DMS 273 (cell line): ENCODE results near the gene CCK.

Source experiments
- DNase-seq: peaks from one replicate; lab custom pipeline; 2025; ENCODE audit not compliant: unreplicated experiment; lab: John Stamatoyannopoulos, UW

Gene CCK

DNA sequence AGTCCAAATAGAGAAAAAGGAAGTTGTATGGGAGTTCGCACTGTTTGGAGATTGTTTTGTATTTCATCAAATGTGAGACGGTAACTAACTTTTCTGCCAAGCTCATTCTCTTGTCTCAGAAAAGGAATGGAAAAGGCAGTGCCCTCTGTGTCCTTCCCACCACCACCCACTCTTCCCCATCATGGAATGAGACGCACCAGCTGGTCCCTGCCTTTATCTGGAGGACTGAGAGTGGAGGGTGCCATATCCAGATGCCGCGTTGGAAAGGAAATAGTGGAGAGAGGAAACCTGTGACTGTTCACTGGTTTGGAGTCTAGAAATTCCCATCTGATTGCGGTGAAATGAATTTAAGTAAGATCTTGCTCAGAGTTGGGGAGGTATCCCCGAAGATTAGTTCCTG, 3.7 kb upstream of the CCK start:
- peak; percentile 36 for DNase-seq

DNA sequence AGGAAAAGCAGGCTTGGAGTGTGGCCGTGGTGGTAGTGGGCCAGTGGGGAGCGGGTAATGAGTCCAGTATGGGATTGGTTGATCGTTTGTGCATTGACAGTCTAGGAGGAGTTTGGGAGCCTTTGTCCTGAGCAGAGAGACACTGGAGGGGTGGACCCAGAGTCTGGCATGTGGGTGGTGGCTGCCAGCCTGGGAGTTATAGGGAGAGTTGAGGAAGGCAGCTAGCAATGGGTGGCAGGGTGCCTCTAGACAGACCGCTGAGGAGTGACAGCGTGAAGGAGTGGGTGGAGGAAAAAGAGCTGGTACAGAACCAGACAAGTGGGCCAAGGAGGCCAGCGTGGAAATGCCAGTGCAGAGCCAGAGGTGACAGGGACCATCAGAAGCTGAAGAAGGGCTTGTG, 1.9 kb upstream of the CCK start:
- no peak for DNase-seq

DNA sequence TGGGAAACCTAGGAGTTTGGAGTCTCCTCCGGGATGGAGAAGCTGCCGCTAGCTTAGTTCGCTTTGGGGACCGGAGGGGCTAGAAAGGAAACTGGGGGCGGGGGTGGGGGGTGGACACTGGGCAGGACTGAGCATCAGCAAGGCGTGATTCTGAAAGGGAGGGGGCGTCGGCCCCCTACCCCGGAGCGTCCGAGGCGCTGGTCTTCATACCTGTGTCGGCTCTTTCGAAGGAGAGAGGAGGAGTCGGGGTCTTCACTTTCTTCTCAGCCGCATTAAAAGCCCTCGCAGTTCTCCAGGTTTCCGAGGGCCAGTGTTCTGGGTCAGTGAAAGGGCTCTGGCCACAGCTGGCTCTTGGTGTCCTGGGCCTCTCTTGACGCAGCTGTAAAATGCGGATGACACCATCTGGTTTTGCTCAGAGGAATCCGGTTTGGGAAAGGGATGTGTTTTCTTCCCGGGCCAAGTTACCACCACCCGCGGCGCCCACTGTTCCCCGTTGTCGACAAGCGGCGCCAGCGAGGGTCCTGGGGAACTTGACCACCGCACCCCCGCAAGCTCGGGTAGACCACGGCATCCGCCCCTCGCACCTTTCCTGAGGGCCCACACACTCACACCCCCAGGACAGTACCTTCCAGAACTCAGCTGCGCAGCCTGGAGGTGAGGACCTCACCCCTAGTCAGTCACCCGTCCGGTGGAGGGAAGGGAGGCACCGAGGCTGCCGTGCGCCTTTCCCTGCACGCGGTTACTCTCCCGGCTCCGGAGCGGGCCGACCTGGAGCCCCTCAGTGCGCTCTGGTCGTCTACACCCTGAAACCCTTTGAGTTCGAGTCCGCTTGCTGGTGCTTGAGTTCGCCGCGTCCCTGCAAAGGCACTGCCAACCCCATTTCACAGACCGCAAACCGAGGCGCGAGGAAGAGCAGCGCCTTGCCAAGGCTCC, 660 bp downstream of the CCK start:
- DNase-seq = no peak

DNA sequence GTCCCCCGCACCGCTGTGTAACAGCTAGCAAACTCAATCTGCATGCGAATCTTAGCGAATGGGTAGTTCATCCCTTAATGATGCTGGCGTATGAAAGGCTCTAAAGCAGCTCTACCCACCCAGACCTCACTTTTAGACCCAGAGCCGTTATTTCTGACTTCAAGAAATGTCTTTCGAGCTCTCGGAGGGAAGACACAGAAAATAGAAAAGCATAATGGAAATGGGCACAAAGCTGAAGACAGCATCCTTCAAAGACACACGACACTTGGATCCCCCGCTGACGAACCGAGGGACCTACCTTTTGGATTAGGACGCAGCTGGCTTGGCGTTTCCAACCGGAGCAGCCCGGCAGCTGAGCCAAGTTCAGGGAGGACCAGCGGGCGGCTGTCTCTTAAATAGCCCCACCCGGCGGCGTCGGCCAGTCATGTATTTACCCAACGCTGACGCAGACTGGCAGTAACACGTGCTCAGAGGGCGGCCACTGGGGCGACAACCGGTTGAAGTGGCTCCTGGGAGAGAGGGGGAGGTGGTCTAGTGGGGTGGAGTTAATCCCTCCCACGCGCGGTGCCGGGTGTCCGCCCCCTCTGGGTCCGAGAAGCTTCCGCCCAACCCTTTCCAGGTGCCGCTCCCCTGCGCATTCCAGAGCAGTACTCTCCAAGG, 1.5 kb downstream of the CCK start:
- peak; percentile 72 for DNase-seq

DNA sequence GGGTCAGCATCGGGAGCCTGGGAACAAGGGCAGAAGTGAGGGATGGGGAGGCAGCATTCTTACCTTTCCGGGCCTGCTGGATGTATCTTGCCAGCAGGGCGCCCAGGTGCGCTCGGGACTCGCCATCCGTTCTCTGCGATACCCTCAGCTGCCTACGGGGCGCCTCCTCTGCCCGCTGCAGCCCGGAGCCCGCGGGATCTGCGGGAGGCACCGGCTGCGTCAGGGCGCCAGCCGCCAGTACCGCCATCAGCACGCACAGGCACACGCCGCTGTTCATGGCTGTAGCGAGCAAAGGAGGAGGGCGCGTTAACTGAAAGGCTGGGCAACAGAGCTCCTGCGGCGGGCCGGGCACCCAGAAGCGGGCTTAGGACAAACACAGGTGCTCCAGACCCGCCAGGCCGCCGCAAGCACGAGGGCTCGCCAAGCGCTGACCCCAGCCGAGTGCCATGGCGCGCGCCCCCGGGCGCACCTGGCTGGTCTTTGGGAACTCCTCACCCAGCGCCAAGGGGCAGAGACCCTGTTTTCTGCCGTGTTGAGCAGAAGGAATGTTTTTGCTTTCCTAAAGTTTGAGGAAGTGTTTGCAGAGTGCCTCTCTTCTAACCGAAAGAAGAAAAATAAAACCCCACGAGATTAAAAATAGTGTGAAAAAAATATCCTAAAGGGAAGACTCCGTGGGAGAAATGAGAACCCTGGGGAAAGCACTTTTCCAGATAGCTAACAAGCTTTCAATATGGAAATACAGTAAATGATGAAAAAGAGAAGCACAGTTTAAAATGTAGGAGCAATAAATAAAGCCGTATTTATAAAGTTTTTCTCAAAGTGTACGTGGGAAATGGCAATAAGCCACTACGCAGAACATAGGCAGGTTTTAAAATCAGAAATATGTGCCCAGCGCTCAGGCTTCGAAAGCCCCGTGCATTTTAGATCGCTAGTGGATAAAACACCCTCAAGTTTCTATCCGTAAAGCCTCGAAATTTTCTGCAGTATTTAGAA, 2.3 kb downstream of the CCK start:
- DNase-seq = peak; percentile 53

DNA sequence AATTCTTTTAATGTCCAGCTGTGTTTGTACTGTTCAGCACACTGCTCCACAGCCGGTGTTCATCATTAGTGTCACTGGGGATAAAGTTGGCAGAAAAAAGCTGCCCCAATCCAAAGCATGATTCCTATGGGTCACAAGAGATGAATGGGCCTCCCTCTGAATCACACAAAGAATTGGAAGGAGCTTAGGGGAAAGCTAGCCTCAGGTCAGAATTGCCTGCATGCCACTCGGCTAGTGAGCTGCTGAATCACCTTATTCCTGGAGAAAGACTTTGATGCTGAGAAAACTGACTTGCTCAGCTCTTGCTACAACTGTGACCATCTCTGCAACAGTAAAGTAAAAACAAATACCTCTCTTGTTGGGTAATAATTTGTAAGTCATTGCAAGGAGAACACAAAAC, 3.5 kb downstream of the CCK start:
- no peak for DNase-seq

DNA sequence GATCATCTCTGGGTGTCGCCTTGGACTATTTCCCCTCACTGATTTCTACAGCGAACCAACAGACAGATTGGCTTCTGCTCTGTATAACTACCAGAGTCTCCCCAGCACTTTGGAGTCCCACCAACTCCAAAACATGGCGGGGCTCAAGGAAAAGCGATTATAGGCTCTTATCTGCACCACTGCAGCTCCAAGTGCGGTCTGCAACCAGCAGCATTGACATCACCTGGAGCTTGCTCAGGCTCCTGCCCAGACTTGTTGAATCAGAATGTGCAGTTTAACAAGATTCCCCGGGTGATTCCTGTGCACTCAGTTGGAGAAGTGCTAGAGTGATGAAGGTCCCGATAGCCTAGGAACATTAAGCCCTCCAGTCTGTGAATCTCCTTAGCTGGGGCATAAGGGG, 9.0 kb downstream of the CCK start:
- DNase-seq = no peak

DNA sequence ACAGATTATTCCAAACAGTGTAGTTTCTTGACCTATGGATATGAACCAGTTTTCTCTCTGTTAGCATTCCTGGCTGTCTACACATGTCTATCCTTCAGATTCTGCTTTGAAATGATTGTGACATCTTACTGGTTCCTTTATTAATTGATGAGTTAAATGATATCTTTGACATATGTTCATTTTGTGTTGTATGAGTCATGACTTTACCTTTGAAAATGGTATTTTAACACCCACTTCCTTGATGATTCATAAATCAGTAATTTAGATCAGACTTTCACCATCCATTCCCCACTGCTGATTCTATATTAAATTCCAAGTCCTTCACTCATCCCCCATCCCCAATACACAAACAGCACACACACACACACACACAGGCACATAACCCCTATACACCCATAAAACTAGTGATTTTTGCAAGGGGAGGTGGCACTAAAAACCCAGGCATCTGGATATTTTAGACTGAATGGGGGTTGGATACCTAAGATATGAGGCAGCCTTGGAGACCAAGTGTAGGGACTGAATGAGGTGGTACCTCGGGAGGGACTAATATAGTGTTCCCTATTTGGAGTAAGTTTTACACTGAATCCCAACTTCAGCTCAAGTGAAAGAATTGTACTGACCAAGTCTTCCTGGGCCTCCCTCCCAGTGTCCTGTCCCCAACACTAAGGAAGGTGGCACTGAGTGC, 9.7 kb downstream of the CCK start:
- DNase-seq = no peak

DNA sequence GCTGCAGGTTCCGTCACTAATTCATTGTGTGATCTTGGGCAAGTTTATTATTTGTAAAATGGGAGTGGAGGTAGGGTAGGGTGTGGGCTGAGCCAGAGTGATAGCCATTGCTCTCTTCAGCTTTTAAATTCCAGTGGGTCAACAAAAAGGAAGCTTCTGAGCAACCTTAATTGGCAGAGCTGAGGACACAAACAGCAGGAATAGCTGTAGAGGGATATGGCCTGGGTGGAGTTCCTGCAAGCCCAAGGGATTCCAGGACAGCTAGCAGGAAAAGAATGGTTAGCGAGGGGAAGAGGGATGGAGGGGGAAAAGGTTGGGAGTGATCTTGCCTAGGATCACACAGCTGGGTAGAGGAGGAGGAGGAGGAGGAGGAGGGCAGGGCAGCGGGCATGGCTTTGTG, 11.4 kb downstream of the CCK start:
- no peak for DNase-seq

DNA sequence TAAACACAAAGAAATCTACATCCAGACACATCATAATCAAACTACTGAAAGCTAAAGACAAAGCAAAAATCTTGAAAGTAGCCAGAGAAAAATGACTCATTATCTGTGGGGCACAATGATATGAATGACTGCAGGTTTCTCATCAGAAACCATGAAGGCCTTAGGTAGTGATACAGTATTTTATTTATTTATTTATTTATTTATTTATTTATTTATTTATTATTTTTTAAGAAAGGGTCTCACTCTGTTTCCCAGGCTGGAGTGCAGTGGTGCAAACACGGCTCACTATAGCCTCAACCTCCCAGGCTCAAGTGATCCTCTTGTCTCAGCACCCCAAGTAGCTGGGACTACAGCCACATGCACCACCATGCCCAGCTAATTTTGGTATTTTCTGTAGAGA, 15.2 kb downstream of the CCK start:
- DNase-seq = no peak

DNA sequence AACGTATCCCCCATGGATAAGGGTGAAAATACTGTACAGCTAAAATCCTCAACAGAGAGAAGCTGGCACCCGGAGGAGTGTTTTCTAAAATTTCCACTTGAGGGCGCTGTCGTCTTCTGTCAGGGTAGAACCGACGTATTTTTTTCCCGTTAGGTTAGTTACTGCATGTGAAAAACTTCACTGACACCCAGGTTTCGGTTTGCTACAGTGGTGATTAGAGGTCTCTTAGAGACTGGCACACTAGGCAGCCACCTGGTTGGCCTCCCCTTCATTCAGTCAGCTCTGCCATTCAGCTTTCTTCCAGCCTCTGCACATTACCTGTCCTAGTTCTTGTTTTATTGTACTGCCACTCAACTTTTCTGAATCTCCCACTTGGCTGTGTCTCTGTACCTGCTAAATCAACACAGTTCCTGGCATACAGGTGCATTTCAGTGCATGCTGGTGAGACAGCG, 18.4 kb downstream of the CCK start:
- peak; percentile 76 for DNase-seq

DNA sequence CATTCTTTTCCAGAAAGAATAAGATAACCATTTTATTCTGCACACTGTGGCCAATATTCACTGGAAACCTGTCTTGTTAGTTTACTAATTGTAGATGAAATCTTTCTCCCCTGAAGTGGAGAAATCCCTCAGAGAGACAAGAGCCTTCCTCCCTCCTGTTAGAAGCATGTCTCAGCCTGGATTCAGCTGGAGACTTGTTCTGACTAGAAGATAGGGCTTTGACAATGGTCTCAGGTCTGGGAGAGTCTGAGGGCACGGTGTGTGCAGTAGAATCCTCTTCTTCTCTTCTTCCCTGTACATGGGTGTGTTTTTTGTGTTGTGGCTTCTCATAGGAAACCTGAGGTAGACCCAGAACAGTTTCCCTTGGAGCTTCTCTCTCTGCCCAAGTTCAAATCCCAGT, 19.9 kb downstream of the CCK start:
- DNase-seq = no peak

DNA sequence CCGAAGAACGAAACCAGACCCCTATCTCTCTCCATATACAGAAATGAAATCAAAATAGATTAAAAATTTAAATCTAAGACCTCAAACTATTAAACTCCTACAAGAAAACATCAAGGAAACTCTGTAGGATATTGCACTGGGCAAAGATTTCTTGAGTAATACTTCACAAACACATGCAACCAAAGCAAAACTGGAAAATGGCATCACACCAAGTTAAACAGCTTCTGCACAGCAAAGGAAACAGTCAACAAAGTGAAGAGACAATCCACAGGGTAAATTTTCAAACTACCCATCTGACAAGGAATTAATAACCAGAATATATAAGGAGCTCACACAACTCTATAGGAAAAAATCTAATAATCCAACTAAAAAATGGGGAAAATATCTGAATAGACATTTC, 29.4 kb downstream of the CCK start:
- no peak for DNase-seq

DNA sequence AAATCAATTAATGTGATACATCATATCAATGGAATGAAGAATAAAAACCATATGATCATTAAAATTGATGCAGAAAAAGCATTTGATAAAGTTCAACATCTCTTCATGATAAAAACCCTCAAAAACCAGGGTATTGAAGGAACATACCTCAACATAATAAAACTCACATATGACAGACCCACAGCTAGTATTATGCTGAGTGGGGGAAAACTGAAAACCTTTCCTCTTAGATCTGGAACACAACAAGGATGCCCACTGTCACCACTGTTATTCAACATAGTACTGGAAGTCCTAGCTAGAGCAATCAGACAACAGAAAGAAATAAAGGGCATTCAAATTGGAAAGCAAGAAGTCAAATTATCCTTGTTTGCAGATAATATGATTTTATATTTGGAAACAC, 30.5 kb downstream of the CCK start:
- no peak for DNase-seq

DNA sequence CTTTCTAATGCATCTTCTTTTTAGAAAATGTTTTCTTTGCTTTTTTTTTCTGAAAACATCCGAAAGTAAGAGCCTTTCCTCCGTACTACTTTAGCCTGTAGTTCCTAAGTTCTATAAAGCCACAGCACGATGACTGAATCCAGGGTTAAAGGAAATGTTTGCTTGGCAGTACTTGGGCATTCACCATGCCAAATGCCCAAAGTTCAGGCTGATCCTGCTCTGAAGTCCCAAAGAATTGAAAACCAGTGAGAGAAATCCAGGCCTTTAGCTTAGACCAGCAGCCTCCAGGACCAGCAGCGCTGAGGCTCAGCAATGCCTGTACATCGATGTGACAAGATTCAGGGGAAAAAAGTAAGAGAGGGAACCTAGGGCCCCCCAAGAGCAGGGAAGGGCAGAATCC, 35.1 kb downstream of the CCK start:
- DNase-seq = no peak

DNA sequence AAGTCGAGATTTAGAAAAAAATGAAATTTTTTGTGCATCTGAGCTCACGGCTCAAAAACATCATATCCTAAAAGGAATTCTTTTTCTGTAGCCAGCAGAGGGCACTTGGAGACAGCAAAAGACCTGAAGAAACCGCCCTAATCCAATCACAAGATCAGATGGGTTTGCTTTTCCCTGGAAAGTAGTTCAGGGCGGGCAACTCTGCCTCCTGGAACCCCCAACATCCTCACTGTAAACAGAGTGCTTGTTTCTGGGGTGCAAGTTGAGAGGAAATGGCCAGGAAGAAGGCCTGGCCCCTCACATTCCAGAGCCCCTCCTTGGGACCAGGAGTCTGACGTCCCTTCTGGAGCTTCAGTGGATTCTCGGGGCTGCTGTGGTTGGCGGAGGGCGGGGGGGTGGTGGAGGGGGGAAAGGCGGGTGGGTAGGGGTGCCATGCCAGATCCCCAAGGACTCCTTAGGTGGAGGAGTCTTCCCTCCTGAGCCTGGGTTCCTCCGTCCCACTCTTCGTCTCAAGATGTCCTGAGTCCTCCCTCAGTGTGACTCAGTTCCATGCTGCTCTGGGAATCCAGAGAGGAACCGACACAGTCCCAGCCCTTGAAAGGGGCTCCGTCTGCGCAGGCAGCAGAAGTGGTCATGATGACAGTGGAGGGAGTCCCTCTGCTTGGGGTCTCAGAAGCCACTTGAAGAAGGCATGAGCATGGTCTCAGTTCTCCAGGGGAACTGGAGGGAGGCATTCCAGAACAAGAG, 35.9 kb downstream of the CCK start:
- DNase-seq = peak; percentile 68

DNA sequence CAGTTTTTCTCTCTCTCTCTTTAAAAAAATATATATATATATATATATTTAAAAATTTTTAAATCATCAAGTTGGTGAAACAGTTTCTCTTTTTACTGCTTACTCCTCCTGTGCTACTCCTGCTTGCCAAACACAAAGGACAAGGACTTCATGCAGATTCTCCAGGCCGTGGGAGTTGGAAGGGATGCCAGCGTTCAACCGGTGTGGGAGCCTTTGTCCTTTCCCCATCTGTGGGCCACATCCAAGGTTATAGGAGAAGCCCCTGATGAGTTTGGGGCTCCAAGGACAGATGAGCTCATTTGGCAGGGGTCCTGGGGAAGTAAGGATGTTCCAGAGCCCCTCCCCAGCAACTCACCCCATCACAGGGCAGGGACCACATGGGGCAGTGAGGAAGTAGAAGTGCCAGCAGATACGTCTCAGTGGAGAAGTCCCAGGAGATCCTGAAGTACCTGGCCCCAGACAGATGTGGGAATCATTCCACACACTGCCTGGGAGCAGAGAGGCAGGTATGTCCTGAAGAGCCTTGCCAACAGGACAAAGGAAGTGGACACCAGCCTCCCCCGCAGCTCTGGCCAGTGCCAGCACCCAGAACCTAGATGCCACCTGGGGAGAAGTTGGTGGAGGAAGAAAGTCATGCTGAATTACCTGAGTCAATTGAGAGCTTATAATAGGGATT, 36.6 kb downstream of the CCK start:
- no peak for DNase-seq

DNA sequence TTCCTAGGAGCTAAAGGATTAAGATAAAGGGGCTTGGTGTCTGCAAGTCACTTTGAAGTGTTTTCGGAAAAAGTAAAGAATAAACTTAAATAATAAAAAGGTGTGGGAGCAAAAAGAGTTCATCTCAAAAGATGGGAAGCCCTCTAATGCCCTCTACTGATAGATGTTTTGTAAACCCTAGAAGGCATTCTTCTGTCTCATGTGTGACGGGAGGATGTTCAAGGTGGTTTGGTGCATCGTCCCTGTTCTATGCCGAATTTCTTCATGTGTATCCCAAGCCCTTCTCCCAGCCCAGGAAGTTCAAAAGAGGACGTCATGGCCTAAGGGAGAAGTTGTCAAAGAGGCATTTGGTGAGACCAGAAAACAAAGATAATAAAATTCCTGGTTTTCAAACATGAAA, 37.2 kb downstream of the CCK start:
- DNase-seq = peak; percentile 46
